HG03342 (cell line): ENCODE results near the gene SPOCK1.
"Not testable (repeated sequence)": the region's sequence is repeated elsewhere in the genome, so short reads cannot be mapped to it uniquely, and the experiment has no call there.

ENCODE experiments used
- ATAC-seq: cut with Tn5 transposase; IDR thresholded peaks from one replicate; pipeline ENCODE4 v1.9.1; 2021; ENCODE audit warnings: mild to moderate bottlenecking, moderate library complexity; ENCODE audit not compliant: unreplicated experiment

Gene SPOCK1

DNA sequence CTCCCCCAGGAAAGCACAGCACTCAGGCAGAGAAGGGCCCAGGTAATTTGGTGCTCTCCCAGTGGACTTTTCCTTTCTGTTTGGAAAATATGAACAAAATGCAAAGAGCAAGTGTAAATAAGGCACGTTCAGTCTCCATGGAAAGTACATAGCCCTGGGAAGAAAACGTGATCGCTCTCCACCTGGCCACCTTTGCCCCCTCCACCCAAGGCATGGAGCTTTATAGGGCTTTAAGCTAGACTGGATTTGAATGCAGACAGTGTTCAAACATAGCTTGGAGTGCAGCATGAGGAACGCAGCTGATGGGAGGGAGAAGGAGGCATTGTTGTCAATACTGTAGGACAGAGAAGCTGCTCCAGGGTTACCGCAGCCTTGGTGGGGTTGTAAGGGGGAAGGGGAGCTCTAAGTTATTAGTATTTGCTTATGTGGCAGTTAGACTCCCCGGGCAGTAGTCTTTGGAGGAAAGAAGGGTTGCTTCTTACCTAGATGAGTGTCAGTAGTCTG lies 500.2 kb downstream of the SPOCK1 start:
- ATAC-seq, result no peak

DNA sequence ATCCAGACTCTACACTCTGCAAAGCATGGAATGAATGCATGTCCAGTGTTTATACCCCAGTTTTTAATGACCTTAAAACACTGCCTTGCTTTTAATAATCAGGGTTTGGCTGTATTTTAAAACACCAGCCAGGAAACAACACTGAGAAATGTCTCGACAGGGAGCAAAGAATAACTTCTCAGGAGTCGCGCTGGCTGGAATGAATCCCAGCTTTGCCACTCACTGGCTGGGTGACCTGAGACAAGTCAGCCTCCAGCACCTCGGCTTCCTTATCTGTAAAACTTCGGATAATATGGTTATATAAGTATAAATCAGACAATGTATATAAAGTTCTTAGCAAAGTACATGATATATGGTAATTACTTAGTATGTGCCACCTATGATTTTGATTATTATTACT lies 505.0 kb downstream of the SPOCK1 start:
- no peak for ATAC-seq

DNA sequence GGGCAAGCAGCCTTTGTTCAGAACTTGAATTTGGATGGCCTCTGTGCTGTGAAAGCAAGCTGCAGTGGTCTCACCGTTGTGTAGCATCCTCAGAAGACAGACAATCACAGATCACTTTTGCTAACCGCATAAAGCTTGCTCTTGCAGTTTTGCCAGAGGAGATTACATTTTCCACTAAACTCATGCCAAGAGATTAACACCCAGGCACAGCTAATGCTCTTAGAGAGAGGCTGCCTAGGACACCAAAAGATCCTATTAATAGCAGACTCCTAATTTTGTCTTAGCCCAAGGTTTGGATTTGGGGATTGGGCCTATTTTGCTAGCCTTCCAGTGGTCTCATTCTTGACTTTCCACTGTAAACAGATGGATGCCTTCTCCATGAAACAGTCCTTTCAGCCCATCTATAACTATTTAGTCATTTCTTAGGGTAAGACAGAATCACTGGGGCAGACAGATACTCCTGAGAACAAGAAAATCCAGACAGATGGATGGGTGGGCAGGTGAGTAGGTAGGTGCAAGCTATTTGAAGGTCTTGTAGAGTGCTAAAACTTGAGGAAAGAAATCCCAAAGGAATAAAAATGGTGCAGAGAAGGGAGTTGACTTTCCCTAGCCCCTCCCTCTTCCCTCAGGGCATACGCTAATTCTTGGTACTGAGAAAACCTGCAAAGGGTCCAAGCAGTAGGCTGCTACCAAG lies 506.2 kb downstream of the SPOCK1 start:
- ATAC-seq, result no peak

DNA sequence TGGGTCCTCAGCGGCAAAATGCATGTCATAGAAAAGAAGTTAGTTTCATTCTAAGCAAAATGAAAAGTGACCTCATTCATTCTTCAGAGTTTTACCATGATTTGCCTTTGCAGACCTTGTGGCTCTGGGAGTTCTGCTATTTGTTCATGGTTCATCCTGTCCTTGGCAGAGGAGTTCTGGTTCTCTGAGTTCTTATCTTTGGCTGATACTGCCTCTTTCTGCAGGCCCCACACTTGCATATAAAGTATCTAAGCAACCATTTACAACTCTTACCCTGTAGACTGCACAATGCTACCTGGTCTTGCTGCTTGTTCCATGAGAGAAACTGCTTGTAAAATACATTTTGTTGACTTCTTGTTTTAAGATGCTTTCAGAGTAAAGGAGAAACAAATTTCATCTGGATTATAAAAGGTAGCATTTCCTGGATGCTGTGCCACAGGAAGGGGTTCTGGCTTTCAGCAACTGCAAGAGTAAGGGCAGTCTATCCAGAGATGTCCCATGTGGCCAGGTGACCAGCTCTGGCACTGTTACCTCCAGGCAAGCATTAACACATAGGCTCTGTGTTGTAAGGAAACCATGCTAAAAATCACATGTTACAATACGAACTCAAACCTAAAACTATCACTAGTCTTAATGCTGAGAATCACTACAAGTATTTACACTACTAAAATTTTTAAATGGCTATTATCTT lies 513.2 kb downstream of the SPOCK1 start:
- ATAC-seq, result no peak

DNA sequence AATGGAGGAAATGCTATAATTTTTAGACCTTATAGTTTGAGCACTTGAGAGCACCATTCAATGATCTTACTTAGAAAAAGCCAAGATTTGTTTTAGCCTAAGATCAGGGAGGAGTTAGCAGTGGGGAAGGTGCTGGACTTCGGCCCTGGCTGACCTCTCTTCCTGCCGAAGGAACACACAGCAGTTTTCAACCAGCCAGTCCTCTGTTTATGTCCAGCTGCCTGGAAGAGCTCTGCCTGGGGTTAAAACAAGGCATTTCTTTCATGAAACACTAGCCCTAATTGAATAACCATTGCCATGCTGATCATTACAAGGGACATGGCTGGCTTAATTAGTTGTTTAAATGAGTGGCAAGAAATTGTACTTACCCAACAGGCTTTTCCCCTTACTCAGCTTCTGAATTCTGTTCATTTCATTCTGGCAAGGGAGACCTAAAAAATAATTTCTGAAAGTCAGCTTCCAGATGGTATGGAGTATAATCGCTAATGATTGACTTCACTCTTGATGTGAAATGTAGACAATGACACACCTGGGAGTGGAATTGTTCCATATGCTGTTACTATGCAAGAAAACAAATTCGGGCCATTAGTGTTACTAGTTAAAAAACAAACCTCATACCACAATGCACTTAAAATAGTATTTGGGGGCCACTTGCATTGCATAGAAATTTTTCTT lies 514.2 kb downstream of the SPOCK1 start:
- no peak for ATAC-seq

DNA sequence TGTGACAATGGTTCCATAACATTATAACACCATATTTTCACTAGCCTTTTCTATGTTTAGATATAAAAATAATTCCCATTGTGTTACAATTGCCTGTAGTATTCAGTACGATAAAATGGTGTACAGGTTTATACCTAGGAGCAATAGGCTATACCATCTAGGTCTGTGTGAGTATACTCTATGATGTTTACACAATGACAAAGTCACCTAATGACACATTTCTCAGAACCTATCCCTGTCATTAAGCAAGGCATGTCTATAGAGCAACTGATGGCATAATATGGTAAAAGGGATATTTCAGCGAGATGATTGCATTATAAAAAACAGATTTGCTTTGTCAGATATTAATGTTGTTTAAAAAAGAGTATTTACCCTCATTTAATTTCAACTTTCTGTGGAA lies 517.2 kb downstream of the SPOCK1 start:
- ATAC-seq, result no peak

DNA sequence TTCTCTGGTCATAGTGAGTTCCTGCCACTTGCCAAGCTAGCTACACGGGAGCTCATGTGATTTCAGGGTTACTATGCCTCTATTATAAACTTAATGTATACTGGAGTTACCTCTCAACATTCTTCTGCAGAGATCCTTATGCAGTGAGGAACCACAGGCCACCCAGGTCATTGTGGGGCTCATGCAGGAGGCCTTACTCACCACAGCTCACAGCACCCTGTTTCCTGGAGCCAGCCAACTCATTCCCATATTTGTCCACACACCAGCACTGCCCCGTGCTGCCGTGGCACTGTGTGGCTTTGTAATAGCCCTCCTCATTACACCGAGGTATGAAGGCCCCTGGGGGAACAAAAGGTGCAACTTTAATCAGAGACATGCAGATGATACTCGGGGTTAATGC lies 520.0 kb downstream of the SPOCK1 start:
- ATAC-seq, result no peak

DNA sequence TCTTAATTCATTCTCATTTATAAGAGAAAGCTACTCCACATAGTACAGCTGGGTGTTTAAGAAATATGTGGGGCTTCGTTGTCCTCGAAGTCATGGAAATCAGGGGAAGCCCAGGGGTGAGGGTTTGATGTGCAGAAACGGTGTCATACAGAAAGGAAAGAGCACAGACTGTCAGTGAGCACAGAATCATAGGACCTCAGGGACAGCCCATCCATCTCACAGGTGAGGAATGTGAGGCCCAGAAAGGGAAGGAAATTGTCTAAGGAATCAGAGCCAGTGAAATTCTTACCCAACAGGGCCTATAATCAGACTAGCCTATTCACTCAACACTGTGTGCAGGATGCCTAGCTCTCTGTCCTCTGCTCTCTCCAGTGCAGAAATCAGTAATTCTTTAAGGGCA lies 535.6 kb downstream of the SPOCK1 start:
- no peak for ATAC-seq

DNA sequence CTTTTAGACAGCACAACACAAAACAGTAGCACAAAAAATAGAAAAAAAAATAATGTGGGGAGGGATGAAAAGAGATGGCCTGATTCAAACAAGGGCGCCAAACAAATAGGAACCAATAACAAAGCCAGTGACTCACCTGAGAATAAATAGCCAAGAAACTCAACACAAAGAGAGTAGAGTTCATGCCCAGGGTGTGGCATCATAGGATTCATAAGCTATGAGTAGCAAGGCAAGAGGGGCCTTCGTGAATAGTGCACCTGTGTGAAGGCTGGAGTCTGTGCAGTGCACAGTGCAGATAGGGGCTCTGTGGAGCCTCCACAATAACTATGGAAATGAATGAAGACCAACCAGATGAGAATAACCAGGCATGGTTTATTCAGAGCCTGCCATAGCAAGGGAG lies 541.7 kb downstream of the SPOCK1 start:
- ATAC-seq, result no peak

DNA sequence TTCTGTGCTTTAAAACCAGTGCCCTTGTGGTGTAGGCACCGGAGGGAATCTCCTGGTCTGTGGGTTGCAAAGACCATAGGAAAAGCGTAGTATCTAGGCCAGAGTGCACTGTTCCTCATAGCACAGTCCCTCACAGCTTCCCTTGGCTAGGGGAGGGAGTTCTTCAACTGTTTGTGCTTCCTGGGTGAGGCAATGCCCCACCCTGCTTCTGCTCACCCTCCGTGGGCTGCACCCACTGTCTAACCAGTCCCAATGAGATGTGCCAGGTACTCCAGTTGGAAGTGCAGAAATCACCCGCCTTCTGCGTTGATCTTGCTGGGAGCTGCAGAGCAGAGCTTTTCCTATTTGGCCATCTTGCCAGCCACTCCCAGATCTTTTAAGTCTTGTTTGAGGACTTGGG lies 545.0 kb downstream of the SPOCK1 start:
- ATAC-seq, result not testable (repeated sequence)

DNA sequence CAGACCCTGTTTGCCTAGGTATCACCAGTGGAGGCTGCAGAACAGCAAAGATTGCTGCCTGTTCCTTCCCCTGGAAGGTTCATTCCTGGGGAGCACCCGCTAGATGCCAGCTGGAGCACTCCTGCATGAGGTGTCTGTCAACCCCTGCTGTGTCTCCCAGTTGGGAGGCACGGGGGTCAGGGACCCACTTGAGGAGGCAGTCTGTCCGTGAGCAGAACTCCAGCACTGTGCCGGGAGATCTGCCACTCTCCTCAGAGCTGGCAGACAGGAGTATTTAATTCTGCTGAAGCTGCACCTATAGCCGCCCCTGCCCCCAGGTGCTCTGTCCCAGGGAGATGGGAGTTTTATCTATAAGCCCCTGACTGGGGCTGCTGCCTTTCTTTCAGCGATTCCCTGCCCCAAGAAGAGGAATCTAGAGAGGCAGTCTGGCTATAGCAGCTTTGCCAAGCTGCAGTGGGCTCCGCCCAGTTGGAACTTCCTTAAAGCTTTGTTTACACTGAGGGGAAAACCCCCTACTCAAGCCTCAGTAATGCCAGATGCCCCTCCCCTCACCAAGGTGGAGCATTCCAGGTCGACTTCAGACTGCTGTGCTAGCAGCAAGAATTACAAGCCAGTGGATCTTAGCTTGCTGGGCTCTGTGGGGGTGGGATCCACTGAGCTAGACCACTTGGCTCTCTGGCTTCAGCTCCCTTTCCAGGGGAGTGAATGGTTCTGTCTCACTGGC lies 545.6 kb downstream of the SPOCK1 start:
- ATAC-seq, result not testable (repeated sequence)

DNA sequence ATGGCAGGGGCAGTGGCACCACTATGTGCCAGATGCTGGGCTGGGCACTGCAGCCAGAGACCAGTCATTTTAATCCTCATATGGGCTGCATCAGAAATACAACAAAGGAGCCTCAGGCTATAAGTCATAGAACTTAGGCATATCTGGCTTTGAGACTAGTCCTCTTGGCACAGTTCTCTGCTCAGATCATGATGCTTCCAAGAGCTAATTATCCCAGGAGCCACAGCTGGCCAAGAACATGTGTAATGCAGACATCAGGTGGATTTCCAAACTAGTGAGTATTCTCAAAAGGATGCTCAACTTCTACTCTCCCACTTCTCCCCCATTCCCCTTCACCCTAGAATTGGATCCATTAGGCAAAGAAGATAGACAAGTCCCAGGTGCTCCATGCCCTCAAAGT lies 571.6 kb downstream of the SPOCK1 start:
- ATAC-seq, result no peak

DNA sequence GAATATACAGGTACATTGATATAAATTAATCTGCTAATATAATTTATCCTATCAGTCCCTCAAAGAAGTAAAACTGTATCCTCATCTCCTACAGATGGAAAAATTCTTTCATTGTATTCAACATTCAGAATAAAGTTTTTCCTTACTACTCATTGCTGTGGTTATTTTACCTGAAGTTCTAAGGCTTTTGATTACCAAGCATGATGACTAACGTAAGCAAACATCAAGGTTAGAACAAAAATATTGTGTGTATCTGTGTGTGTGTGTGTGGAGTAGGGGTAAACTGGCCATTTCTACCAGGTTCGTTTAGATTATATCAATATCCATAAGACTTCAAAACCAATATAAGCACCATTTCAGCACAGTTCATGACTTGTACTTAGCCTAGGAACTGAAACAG lies 573.1 kb downstream of the SPOCK1 start:
- no peak for ATAC-seq
